RWPE1 (cell line): Measurements from ENCODE around the gene NPAS4.

Experiments used
- CTCF ChIA-PET: fragments of 350-600 bp; sonication (Branson Sonifier 250); formaldehyde crosslinking; extraction: SDS; loops from one replicate; lab custom pipeline; 2021; lab: Yijun Ruan, JAX
- POLR2A ChIA-PET: fragments of 400-600 bp; formaldehyde crosslinking; extraction: SDS; loops from one replicate; lab custom pipeline; 2020; ENCODE audit warnings: antibody characterized with exemption; ENCODE audit not compliant: low non-redundant PET; lab: Yijun Ruan, JAX
- DNase-seq: peaks from one replicate; pipeline ENCODE4 v3.0.0; 2012; ENCODE audit warnings: low spot score
- H3K27ac ChIP-seq: fragments of 450-650 bp; 2 replicates; pipeline ENCODE4 v1.5.1; 2017
- CTCF ChIP-seq: fragments of 450-650 bp; conservative IDR thresholded peaks from 2 replicates; pipeline ENCODE4 v1.5.1; 2017; ENCODE audit warnings: low read depth, mild to moderate bottlenecking

NPAS4 gene

DNA sequence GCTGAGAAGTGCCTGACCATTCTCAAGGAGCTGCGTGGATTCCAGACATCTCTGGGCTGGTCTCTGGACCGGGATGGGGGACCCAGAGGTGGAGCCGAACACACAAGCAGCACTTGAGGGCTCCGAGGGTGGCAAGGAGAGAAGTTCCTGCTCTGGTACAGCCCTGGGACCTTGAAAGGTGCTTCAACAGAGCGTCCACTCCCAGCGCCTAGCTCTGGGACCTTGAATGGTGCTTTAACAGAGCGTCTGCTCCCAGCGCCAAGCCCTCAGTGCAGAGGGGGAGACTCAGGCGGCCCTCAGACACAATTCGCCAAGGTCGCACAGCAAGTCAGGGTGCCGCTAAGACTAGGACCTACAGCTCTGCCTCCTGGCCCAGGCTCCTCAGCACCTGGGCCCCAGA, 10.6 kb upstream of the NPAS4 start:
- ChIA-PET POLR2A (no interaction called here), CTCF (interaction anchor here (1.3 to 2.2 kb wide), 4 partner anchors 11 to 268 kb away, joined by 3 to 13 read pairs (median 5); partner anchors contain the start of gene NPAS4)
- no peak overlapping the region for H3K27ac ChIP-seq
- no peak for DNase-seq
- TF ChIP-seq CTCF = no peak

DNA sequence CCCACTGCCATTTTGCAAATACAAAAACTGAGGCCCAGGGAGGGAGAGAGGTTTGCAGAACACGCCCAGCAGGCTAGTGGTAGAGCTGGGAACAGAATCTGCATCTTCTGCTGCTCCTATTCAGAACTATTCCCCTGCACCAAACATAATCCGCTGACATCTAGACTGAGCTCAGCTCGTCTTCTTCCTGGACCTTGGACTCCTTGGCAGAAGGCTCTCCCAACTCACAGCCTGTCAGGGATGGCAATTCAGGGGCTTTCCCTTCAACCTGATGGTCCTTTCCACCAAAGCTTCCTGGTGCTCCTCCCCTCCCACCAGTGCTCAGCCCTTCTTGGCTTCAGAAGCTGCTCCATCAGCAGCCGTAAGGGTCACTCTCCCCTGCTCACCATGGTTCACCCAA, 9.5 kb upstream of the NPAS4 start:
- no peak for DNase-seq
- POLR2A ChIA-PET = no interaction called here
- TF ChIP-seq CTCF = no peak
- H3K27ac ChIP-seq = no peak overlapping the region
- CTCF ChIA-PET = interaction anchor here (0.6 to 2.2 kb wide), 3 partner anchors 28 to 267 kb away, joined by 3 to 13 read pairs (median 4); no protein-coding TSS in a partner anchor

DNA sequence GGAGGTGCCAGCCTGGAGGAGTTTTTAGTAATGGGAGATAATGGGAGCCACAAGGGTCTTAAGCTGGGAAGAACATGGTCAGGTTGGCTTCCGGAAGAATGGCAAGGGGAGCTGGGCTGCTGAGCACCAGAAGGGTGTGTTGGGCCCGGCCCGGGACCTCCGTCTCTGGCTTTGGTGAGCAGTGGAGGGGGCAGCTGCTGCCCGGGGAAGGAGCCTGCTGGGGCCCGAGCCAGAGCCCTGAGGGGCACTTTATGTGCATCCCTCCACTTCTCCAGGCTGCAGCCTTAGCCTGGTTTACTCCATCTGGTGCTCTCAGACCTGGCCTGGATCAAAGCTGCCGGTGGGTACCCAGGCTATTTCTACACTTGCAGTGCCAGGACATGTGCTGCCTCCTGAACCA, 8.7 kb upstream of the NPAS4 start:
- H3K27ac ChIP-seq = no peak overlapping the region
- DNase-seq = no peak
- POLR2A ChIA-PET = no interaction called here
- CTCF ChIA-PET = interaction anchor here (0.6 to 0.7 kb wide), 2 partner anchors 27 to 30 kb away, joined by 3 to 4 read pairs; no protein-coding TSS in a partner anchor
- no peak for TF ChIP-seq CTCF

DNA sequence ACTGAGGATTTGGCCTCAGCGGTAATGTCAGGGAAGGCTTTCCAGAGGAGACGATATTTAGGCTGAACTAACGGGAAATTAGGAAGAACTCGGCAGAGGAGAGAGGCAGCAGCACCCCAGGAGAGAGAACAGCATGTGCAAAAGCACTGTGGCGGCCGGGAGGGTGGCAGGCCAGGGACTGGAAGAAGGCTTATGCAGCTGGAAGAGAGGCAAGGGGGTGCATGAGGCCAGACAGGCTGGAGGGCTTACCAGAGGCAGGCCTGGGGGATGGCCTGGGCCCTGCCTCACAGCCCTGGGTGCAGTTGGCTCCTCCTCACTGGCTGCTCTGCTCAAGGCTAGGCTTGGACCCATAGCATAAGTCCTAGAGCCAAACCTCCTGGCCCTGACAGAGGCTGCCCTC, 7.7 kb upstream of the NPAS4 start:
- ChIA-PET POLR2A (no interaction called here), CTCF (interaction anchor here (0.6 to 0.8 kb wide), 4 partner anchors 49 to 124 kb away, joined by 3 to 5 read pairs (median 4); no protein-coding TSS in a partner anchor)
- TF ChIP-seq CTCF = no peak
- DNase-seq = no peak
- H3K27ac ChIP-seq = no peak overlapping the region

DNA sequence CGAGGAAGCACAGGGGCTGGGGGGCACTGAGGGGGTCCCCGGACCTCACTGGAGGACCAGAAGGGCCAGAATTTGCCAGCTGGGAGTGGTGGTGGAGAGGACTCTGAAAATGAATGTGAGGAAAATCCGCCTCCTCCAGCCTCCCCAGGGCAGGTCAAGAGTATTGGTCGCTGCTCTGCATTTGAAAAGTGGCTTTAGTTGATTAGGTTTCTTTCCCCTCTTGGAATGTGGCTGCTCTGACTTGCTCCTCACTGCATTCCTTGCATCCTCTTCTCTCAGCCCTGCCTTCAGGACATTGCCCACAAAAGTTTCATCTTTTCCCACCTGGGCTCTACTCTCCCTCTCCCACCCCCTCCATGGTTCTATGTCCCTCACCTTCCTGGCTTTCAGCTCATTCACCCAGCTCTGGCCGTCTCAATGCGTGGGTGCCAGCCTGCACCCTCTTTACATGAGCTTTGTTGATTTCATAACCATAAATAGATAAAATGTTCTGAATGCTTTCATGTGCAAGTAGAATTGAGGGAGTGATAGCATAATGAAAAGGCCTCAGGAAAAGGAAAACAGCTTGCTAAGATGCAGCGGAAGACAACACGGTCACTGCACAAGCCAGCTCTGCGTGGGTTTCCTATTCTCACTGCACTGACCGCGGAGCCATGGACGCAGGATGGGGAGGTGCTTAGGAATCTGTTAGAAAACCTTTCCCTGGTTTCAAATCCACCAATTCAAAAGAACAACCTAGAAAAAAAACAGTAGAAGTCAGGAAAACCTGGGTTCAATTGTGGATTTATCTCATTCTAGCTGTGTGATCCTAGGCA, 6.5 kb upstream of the NPAS4 start:
- TF ChIP-seq CTCF = no peak
- no peak overlapping the region for H3K27ac ChIP-seq
- DNase-seq = no peak
- ChIA-PET POLR2A (no interaction called here), CTCF (interaction anchor here (0.8 kb wide), 1 partner anchor 64 kb away, joined by 3 read pairs; no protein-coding TSS in a partner anchor)

DNA sequence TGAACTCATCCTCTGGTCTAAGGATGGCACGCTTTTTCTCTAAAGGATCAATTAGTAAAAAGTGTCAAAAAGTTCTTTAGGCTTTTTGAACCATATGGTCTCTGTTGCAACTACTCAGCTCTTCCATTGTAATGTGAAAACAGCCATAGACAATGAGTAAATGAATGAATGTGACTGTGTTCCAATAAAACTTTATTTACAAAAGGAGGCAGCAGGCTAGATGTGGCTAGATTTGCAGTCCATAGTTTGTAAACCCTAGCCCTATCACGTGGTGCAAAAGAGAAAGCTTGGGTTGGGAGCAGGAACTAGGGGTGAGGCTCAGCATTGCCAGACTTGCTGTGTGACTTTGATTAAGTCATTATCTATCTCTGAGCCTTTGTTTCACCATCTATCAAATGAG, 5.4 kb upstream of the NPAS4 start:
- TF ChIP-seq CTCF = no peak
- no peak overlapping the region for H3K27ac ChIP-seq
- ChIA-PET POLR2A (no interaction called here), CTCF (no interaction called here)
- DNase-seq = no peak
